Raji (cell line): ENCODE measurements around the gene TMEM244.

Source experiments
- POLR2A ChIP-seq: IDR thresholded peaks from 2 replicates; pipeline ENCODE4 v1.6.1; 2011; ENCODE audit warnings: low read depth, low read length, control low read depth; ENCODE audit not compliant: insufficient read depth

The TMEM244 gene

DNA sequence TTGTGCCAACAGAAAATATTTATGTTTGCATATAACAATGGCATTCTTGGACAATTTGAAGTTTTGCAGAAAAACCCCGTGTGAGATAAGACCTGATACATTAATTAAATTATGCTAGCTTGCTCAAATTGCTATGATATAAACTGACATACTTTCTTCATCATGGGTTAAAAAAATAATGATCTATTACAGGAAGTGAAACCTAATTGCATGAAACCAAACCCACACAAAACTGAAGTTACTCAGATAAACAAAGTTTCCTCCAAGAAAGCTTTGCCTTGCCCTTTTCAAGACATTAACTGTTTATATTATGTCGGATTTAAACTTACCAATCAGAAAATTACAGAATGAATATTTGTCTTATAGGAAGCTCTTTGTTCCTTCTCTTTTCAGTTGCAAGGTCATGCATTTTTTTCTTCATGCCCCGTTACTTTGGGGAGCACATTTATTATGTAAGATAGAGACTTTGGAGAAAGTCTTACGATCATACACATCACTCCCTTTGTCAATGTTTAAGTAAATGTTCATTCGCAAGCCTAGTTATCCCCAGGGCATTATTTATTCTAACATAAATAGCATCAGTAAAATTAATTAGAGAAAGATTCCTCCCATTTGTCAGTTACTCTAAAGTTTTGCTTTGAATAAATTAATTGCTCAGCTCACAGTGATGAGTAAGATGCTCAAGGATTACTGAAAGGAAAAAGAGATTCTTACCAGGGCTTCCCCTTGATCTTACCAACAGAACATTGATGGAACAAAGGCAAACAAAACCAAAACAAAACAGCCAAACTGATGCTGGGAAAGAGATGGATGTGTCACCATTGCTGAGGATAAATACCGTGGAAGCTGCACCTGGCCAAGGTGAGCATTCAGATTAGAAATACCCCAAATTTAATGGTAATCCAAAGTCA lies 14.8 kb upstream of the TMEM244 start:
- no peak for TF ChIP-seq POLR2A

DNA sequence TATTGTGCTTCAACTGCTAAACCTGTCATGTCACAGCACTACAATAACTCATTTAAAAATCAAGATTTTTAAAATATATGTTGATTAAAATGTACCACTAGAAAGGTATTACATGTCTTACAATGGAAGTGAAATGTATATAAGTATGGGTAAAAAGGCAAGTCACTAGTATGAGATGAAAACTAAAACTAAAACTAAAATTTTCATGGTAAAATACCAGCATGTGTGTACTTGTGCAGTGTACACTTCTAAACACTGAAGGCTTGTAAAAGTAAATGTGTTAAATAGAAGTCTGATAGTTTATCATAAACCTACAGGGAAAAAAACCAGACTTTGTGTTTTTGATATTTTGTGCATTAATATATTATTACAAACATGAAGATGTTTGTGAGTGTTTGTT lies 13.7 kb upstream of the TMEM244 start:
- no peak for TF ChIP-seq POLR2A

DNA sequence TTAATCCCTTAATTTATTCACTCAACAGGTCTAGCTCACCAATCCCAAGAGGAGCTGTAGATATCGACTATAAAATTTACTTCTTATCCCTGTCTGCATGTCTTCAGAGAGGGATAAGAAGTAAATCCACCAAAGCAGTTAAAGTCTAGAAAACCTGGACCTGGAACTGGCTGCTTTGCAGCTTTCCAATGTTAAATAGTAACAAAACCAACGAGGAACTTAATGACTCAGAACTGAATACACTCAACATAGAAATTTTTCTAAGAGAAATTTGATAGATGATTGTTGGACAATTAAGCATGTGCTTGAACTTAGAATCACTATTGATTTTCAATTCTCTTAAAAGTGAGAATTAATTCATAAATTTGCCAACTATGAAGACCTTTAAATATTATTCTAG lies 11.5 kb upstream of the TMEM244 start:
- TF ChIP-seq POLR2A: no peak

DNA sequence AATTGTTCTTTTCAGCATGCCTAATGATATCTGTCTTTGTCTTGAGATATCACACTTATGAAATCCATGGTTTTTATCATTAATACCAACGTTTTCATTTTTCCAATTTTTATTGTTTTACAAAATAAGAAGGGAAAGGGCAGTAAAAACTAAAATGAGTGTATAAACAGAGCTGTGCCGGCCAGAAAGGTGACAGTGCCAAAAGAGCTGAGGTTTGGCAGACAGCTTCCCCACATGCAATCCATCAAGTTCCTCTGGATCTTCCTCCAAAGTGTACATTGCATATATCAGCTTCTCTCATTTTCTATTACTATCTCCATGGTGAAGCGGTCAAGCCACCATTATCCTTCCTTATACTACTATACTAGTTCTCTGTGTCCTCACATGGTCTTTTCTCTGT lies 10.1 kb upstream of the TMEM244 start:
- no peak for TF ChIP-seq POLR2A

DNA sequence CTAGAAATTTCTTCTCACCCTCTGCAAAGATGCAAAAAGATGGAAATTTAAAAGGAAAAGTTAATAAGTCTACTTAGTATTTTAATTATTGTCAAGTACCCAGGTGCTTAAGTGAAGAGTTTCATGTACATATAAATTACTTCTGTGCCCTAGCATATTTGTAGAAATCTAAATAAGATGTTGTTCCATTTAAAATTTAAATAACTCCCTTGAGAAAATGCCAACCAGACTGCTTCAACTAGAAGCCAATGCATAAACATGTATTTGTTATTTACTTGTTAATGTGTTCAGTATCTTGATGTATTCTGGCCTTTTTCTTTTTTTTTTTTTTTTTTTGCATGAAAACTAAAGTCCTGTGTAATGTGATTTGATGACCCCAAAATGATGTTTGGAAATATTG lies 6.3 kb upstream of the TMEM244 start:
- no peak for TF ChIP-seq POLR2A

DNA sequence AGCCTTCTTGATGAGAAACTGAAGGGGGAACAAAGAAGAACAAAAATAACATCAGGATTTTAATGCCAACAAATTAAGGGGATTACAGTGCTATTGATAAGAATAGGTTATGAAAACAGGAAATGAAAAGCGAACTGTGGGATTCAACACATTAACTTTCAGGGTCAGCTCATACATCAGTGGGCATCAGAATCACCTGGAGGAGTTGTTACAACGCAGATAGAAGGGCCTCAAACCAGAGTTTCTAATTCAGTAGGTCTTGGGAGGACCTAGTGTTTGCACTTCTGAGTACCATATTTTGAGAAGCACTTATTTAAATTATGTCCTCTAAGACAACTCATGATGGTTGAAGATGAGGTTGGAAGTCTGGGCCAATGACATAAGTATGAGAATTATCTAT lies 5.6 kb upstream of the TMEM244 start:
- TF ChIP-seq POLR2A: no peak

DNA sequence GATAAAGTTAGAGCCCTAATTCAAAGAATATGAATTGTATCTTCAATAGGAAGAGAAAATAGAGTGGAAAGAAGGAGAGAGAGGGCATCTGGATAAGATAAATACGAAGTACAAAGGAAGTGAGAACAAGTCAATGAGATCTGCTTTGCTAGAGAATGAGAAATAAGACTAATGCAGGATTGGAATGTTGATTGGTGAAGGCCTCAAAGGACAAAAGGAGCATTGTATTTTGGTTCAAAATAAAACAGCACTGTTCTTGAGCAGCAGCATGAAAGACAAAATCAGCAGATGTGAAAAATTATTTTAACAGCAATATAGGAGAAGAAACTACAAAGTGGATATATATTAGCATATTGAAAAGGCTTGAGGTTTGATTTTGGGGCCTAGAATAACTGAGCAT lies 5.1 kb upstream of the TMEM244 start:
- no peak for TF ChIP-seq POLR2A

DNA sequence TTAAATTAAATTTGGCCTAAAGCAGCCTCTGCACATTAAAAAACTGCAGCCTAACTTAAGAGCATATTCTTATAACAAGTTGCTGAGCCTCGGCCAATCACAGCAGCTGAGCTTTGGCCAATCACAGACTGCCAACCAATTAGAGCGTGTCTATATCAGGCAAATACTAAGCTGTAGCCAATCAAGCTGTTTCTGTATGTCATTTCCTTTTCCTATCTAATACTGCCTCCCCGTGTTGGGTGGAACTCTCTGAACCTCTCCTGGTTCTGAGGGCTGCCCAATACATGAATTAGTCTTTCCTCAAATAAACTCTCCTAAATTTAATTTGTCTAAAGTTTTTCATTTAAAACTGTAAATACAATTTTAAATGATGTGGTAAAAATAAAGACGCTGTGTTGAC lies 3.9 kb upstream of the TMEM244 start:
- no peak for TF ChIP-seq POLR2A

DNA sequence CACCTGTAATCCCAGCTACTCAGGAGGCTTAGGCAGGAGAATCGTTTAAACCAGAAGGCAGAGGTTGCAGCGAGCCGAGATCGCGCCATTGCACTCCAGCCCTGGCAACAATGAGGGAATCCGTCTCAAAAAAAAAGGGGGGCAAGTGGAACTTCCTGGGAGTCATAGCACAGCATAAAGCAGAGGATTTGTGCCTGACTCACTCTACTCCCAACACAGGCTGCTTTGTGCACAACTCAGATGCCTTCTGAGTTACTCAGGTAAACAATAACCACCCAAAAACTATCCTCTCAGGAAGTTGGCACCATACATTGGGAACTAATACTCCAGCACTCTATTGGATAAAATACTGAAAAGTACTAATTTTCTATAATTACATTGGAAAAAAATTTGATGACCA lies 2.5 kb upstream of the TMEM244 start:
- no peak for TF ChIP-seq POLR2A

DNA sequence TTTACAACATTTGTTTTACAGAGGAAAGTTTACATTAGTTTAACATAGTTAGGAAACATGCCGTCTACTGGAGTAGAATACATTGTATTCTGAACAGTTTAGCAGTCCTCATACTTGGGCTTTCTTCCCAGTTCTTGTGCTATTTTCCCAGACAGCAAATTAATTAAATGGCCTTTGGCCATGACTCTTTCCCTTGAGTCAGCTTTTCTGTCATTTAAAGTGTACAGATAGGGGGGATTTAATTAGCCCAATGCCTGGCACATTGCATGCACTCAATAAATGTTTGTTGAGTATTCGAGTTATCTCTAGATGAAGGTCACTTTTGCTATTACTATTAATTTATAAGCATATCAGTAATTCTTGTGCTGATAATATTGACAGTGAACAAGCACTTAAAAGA lies 1.6 kb downstream of the TMEM244 start:
- no peak for TF ChIP-seq POLR2A

DNA sequence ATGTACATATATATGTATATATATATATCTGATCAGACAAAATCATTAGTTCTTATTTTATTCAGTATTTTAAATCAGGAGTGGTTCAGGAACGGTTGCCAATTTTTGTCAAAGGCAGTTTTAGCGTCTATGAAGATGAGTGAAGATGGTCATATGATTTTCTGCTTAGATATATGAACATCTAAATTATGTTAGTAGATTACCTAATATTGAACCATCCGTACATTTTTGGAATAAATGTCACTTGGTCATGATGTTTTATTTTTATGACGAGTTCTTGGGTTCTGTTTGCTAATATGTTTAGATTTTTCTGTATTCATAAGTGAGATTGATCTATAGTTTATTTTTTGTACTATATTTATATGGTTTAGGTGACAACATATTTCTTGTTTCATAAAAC lies 3.3 kb downstream of the TMEM244 start:
- TF ChIP-seq POLR2A: no peak

DNA sequence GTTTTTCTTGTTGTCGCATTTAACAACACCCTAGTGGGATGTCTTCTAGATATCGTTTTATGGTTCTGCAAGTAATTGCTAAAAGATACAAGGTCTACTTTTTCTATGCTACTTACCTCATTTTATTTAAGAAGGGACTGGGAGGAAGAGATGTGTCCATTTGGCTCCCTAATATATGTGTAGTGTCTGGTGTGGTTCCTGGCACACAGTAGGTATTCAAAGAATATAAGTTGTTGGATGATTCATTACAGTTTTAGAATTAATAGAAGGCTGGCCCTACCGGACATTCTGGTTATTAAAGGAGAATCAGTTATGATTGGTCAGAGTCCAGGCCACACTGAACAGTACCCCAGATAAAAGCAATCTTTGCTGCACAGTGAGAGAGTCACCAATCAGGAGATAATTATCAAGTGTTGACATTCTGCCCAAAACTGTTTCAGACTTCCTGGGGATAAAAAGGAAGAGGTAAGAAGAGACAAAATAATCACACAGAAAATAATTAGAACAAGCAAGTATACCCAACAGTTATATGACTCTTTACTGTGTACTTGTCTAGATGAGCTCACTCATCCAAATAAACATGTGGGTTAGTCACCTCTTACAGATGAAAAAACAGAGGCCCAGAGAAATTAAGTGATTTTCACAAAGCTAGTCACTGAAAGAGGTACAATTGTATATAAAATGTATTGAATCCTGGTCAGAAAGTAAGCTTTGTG lies 7.0 kb downstream of the TMEM244 start:
- TF ChIP-seq POLR2A: no peak

DNA sequence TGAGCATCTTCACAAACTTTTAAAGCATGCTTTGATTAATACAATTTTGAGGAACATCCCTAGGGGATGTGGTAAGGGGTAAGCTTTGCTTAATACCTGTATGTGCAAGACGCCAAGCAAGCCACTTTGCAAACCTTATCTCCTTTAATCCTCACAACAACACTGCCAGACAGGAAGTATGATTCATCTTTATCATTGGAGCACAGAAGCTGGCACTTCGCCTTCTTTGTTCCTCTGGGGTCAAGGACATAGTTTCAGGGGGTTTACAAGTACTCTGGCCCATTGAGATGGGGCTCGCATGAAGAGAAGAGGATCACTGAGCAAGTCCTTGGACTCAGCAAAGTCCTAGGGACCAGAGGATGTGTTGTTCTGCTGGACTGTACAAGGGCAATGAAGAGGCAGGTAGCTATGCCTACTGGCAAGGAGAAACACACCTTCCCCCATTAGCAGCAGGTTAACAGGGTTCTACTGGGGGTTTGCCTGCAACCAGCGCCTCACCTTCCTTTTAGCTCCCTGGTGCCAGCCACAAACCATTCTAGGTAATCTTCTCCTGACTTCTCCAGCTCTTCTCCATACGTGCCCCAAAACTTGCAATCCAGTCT lies 8.8 kb downstream of the TMEM244 start:
- no peak for TF ChIP-seq POLR2A

DNA sequence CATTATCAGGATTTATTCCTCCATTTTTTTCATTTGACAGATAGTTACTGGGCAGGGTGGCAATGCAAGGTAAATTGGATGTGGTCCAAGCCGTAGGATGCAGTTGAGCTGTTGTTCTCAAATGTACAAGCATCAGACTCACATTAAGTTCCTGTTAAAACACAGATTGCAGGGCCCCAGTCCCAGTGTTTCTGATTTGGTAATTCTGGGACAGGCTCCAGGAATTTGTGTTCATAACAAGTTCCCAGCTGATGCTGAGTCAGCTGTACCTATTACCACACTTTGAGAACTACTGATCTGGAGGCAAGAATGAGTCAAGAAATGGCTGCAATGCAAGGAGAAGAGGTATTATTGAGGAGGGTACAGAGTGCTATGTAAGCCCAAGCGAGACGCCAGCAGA lies 11.7 kb downstream of the TMEM244 start:
- TF ChIP-seq POLR2A: no peak

DNA sequence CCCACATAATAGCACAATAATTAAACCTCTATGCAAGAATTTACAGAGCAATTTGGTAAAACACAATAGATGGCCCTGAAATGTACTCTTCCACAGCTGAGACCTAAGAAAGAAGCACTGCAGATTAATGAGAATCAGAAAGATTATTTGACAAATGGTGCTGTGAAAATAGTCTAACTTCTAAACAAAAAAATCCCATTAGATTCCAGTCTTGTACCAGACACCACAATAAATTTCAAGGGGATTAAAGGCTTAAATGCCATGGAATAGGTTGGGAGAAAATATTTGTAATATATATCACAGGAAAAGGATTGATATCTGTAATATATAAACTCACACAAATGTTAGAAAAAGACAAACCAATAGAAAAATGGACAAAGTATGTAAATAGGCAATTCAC lies 14.4 kb downstream of the TMEM244 start:
- TF ChIP-seq POLR2A: no peak

DNA sequence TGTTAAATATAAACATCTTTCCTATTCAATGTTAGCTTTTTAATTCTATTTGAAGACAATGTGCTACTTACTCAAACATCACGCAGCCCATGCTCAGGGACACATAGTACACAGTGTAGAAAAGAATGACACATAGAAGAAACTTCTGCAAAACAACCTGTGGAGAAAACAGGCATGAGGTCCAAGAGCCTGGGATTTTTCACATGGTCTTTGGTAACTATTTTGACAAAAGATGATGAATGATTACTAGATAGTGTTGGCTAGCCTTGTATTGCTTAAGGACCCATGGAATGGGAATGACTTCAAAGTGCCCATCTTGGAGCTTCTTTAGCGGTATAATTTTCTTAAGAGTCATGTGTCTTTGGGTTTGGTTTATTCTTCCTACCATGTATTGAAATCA lies 15.4 kb downstream of the TMEM244 start:
- no peak for TF ChIP-seq POLR2A
